ENCODE data around the gene LYPD8.

LYPD8 gene

DNA sequence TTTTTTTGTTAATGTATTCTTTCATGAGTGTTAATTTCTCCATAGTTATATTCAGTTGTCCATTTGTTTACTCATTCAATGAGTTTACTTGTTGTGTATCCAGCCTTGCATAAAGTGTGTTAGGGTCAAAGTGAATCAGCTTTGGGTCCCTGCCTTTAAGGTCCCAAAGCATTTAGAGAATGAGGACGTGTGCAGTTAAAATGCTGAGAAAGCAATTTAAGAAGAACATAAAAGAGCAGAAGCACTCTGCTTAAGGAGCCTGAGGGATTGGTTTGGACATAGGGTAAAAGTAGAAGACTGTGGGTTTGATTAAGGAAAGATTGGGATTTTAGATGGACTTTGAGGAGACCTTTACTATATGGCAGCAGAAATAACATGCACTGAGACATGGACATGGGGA, 56.5 kb downstream of the LYPD8 start:
- TF ChIP-seq, protein P1, sequence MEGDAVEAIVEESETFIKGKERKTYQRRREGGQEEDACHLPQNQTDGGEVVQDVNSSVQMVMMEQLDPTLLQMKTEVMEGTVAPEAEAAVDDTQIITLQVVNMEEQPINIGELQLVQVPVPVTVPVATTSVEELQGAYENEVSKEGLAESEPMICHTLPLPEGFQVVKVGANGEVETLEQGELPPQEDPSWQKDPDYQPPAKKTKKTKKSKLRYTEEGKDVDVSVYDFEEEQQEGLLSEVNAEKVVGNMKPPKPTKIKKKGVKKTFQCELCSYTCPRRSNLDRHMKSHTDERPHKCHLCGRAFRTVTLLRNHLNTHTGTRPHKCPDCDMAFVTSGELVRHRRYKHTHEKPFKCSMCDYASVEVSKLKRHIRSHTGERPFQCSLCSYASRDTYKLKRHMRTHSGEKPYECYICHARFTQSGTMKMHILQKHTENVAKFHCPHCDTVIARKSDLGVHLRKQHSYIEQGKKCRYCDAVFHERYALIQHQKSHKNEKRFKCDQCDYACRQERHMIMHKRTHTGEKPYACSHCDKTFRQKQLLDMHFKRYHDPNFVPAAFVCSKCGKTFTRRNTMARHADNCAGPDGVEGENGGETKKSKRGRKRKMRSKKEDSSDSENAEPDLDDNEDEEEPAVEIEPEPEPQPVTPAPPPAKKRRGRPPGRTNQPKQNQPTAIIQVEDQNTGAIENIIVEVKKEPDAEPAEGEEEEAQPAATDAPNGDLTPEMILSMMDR (conservative IDR thresholded peaks at IDR 0.05), result no peak
- no peak overlapping the region for H3K27ac ChIP-seq

DNA sequence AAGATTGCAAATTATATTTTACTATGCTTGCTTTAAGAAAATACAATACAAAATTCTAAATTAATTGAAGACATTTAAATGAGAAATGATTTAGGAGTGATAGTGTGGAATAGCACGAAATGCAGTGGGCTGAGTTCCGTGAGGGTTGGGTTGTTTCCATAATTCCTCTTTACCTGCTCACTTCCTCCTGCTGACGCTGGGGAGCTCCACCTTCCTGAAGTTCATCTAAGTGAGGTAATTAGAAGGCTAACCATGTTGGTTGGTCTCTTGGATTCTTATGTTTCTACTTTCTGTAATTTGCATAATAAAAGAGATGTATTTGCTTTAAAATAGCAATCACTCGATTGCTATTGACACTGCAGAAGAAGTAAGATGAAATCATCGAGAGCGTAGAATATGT, 57.7 kb downstream of the LYPD8 start:
- TF ChIP-seq, protein P1 (conservative IDR thresholded peaks at IDR 0.05), result no peak
- H3K27ac ChIP-seq, result no peak overlapping the region

DNA sequence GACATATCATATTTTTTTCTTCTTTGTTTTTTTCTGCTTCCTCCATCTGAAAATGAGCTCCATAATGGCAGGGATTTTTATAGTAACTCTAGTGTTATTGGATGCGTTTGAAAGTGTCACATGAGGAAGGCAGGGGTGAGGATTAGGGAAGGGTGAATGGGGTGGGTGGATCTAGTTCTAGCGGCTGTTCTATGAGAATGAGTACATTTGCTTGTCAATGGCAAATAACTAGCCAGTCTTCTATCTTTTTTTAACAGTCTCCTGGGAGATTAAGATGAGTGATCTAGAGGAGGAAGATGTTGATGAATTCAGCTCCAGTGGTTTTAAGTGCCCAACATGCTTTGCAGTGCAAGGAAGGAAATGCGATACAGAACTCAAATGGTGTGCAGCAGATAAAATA, 58.8 kb downstream of the LYPD8 start:
- no peak overlapping the region for H3K27ac ChIP-seq
- TF ChIP-seq, protein P1 (conservative IDR thresholded peaks at IDR 0.05), result no peak

DNA sequence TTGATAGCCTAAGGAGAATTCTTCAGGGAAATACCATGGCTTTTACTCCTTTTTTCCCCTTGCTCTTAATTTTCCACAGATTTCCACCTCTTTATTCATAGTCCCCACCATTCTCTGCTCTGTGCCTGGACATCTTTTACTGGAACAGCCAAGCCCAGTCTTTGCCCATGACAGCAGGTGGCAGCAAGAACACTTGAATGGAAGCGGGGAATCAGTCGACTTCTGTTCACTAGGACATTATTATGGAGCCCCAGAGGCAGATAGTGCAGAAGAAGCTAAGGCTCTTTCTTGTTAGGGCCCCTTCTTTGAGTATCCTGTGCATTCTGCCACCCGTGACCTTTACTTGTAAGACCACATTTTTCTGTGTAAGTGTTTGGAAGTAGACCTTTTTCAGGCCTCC, 59.3 kb downstream of the LYPD8 start:
- no peak overlapping the region for H3K27ac ChIP-seq
- TF ChIP-seq, protein P1 (conservative IDR thresholded peaks at IDR 0.05), result peak; percentile 60

DNA sequence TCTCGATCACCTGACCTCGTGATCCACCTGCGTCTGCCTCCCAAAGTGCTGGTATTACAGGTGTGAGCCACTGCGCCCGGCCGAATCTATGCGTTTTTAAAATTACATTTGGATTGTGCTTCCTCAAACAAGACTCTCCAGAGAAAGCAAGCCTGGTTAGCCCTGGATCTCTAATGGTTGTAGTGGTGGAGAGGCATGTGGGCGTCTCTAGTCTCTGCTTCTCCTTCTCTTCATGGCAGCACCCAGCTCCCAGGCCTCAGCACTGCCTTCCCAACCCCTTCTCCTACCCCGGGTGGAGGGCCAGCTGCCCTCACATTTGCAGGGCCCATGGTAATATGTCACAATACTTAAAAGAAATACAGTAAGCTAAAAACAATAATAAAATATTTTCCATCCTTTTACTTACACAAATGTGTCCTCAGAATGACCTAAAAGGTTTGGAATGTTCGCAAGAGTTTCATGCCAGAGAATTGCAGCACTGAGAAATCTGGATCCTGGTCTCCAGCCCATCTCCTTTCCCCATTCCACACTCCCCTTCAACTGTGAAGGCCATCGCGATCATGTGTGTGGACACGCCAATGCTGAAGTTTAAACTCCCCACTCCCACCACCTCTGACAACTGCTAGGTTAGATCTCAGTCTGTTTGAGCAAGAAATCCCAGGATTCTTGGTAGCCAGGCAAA, 60.0 kb downstream of the LYPD8 start:
- H3K27ac ChIP-seq, result no peak overlapping the region
- TF ChIP-seq, protein P1 (conservative IDR thresholded peaks at IDR 0.05), result no peak

DNA sequence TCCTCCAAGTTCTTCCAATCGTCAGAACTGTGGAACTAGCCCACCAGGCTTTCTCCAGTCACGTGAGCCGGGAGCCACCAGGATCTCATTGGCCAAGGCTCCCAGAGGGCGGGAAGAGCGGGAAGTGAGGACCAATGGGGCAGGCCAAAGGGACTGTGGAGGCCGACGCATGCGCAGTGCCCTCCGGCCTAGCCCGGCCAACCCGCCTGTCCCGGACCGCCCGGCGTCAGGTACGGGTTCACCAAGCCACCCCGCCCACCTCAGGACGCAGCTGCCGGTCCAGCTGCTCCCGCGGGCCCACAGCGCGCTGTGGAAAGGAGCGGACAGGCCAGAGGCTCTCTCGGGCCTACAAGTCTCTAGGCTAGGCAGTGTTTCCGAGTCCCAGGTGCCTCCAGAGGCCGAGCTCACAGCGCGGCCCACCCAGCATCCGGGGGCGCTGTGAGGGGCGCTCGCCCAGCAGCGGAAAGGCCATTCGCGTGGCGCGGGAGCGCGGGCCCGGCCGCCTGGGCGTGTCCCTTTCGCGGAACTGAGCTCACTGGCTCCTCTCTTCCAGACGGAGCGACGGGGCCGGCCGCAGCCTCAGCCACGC, 63.9 kb downstream of the LYPD8 start:
- H3K27ac ChIP-seq, result no peak overlapping the region
- TF ChIP-seq, protein P1 (conservative IDR thresholded peaks at IDR 0.05), result no peak

All from VCaP (cell line).